DMS 273 treated with DMSO at 0.1 percent for 48 hours (cell line): ENCODE measurements around the gene ALDH18A1.

Experiments used
- DNase-seq: peaks from one replicate; lab custom pipeline; 2025; lab: John Stamatoyannopoulos, UW

The ALDH18A1 gene

GRCh38 chr10:95578619-95579018 is 77.9 kb downstream of the ALDH18A1 start:
- no peak for DNase-seq

GRCh38 chr10:95574649-95575365 is 81.7 kb downstream of the ALDH18A1 start:
- DNase-seq: no peak

- no peak for DNase-seq
These were observed 82.4 kb downstream of the ALDH18A1 start for GRCh38 chr10:95573964-95574604.

GRCh38 chr10:95573527-95573926 is 83.0 kb downstream of the ALDH18A1 start:
- DNase-seq: no peak

- DNase-seq: no peak
These were observed 84.2 kb downstream of the ALDH18A1 start for GRCh38 chr10:95572131-95572820.

- no peak for DNase-seq
These were observed 85.1 kb downstream of the ALDH18A1 start for GRCh38 chr10:95571390-95571789.

GRCh38 chr10:95569368-95569767 is 87.1 kb downstream of the ALDH18A1 start:
- DNase-seq: no peak

- DNase-seq: no peak
These were observed 88.4 kb downstream of the ALDH18A1 start for GRCh38 chr10:95567903-95568630.

- no peak for DNase-seq
These were observed 90.4 kb downstream of the ALDH18A1 start for GRCh38 chr10:95566136-95566535.

- no peak for DNase-seq
These were observed 91.2 kb downstream of the ALDH18A1 start for GRCh38 chr10:95565336-95565735.

GRCh38 chr10:95564291-95564690 is 92.2 kb downstream of the ALDH18A1 start:
- DNase-seq: no peak

GRCh38 chr10:95562341-95562965 is 94.1 kb downstream of the ALDH18A1 start:
- no peak for DNase-seq

- no peak for DNase-seq
These were observed 94.7 kb downstream of the ALDH18A1 start for GRCh38 chr10:95561864-95562177.

- peak; percentile 86 for DNase-seq
These were observed 95.2 kb downstream of the ALDH18A1 start, which contains the start of gene SORBS1 for GRCh38 chr10:95561177-95561863. SORBS1 (minus strand) TSS chr10:95561371; CDS start chr10:95441135, 120,236 bp downstream.

GRCh38 chr10:95560278-95561176 is 96.0 kb downstream of the ALDH18A1 start:
- DNase-seq: peak; percentile 1

- no peak for DNase-seq
These were observed 96.6 kb downstream of the ALDH18A1 start for GRCh38 chr10:95559896-95560277.

- DNase-seq: no peak
These were observed 97.0 kb downstream of the ALDH18A1 start for GRCh38 chr10:95559471-95559870.

GRCh38 chr10:95558593-95559320 is 97.8 kb downstream of the ALDH18A1 start:
- DNase-seq: no peak

- DNase-seq: no peak
These were observed 99.3 kb downstream of the ALDH18A1 start for GRCh38 chr10:95556994-95557767.
